WTC11 (cell line): ENCODE results near the gene NID2.

Source experiments
- AFF4 ChIP-seq: sonication (generic); formaldehyde crosslinking; IDR thresholded peaks from 2 replicates; pipeline ENCODE4 v1.8.1; 2023; ENCODE audit warnings: mild to moderate bottlenecking, missing genetic modification reagents, borderline replicate concordance
- CTCF ChIP-seq: fragments of 200-600 bp; IDR thresholded peaks from 2 replicates; pipeline ENCODE4 v1.8.0; 2022; ENCODE audit warnings: antibody characterized with exemption
- E2F4 ChIP-seq: sonication (generic); formaldehyde crosslinking; IDR thresholded peaks from 2 replicates; pipeline ENCODE4 v1.8.1; 2022; ENCODE audit warnings: low read depth, mild to moderate bottlenecking, moderate library complexity, missing genetic modification reagents, borderline replicate concordance
- E2F5 ChIP-seq: sonication (generic); formaldehyde crosslinking; IDR thresholded peaks from 2 replicates; pipeline ENCODE4 v1.8.1; 2022; ENCODE audit warnings: mild to moderate bottlenecking, moderate library complexity, missing genetic modification reagents
- FOXK1 ChIP-seq: sonication (generic); formaldehyde crosslinking; IDR thresholded peaks from 2 replicates; pipeline ENCODE4 v1.8.0; 2022; ENCODE audit warnings: mild to moderate bottlenecking, moderate library complexity, missing genetic modification reagents
- PREB ChIP-seq: sonication (generic); formaldehyde crosslinking; IDR thresholded peaks from 2 replicates; pipeline ENCODE4 v1.8.1; 2022; ENCODE audit warnings: mild to moderate bottlenecking, missing genetic modification reagents, moderate library complexity, borderline replicate concordance
- RELA ChIP-seq: sonication (generic); formaldehyde crosslinking; IDR thresholded peaks from 2 replicates; pipeline ENCODE4 v1.8.1; 2022; ENCODE audit warnings: missing genetic modification reagents, mild to moderate bottlenecking, borderline replicate concordance
- USF2 ChIP-seq: sonication (generic); formaldehyde crosslinking; IDR thresholded peaks from 2 replicates; pipeline ENCODE4 v1.8.1; 2023; ENCODE audit warnings: mild to moderate bottlenecking, missing genetic modification reagents, moderate library complexity

GRCh38 chr14:52000019-52000582, 68.8 kb downstream of the NID2 start:
- TF ChIP-seq CTCF (no peak), AFF4 (CRISPR knock-in tag) (no peak), E2F5 (CRISPR knock-in tag) (no peak), FOXK1 (CRISPR knock-in tag) (no peak), PREB (no peak), E2F4 (no peak), USF2 (CRISPR knock-in tag) (no peak), RELA (no peak)
